Measurements from ENCODE around the gene EHMT1.

DNA sequence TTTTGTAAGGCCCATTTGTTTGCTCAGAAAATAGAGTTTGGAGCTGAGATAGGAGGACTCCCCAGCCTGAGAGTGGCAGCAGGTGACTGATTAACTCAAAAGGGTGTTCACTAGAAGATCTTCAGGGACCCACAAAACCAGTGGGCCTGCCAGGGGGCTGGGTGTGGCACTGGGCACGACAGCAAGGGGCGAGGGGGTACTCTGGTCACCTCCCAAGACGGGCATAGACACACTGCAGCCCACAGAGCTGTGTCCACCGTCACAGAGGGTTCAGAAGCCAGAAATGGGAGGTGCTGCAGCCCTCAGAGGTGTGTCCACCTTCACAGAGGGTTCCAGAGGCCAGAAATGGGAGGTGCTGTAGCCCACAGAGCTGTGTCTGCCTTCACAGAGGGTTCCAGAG lies 183.2 kb downstream of the EHMT1 start:
- TF ChIP-seq, protein P1, sequence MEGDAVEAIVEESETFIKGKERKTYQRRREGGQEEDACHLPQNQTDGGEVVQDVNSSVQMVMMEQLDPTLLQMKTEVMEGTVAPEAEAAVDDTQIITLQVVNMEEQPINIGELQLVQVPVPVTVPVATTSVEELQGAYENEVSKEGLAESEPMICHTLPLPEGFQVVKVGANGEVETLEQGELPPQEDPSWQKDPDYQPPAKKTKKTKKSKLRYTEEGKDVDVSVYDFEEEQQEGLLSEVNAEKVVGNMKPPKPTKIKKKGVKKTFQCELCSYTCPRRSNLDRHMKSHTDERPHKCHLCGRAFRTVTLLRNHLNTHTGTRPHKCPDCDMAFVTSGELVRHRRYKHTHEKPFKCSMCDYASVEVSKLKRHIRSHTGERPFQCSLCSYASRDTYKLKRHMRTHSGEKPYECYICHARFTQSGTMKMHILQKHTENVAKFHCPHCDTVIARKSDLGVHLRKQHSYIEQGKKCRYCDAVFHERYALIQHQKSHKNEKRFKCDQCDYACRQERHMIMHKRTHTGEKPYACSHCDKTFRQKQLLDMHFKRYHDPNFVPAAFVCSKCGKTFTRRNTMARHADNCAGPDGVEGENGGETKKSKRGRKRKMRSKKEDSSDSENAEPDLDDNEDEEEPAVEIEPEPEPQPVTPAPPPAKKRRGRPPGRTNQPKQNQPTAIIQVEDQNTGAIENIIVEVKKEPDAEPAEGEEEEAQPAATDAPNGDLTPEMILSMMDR (IDR thresholded peaks at IDR 0.05) = no peak
- TF ChIP-seq POLR2A (IDR thresholded peaks at IDR 0.05; ENCODE audit: low read depth) = no peak

Data from esophagus muscularis mucosa (tissue), 3 donors.